Skeletal muscle cell (primary cell): ENCODE data around the gene CAB39.

Source experiments
- DNase-seq: peaks from one replicate; pipeline ENCODE4 v3.0.0-alpha.2; 2010; ENCODE audit warnings: low read depth
- H3K4me3 ChIP-seq: 2 replicates; pipeline ENCODE4 v1.5.1; 2011; ENCODE audit warnings: low read depth, mild to moderate bottlenecking, control low read depth, low read length, moderate library complexity

Gene CAB39

DNA sequence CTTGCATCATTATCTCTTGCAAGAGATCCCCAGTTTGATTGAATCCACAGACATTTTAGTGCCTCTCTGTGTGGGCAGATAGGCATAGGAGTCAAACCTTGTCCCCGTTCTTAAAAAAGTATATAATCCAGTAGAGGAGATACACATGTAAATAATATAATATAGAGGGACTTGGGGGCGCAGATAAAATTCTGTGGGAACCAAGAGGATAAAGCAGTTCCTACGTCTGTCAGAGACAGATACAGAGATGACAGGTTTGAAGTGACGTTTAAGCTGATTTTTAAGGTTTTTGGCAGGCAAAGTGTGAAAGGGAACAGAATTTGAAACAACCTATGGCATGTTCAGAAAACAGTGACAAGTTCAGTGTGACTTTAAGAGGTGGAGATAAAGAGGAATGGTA lies 63.1 kb downstream of the CAB39 start:
- DNase-seq, result no peak
- no peak overlapping the region for H3K4me3 ChIP-seq

DNA sequence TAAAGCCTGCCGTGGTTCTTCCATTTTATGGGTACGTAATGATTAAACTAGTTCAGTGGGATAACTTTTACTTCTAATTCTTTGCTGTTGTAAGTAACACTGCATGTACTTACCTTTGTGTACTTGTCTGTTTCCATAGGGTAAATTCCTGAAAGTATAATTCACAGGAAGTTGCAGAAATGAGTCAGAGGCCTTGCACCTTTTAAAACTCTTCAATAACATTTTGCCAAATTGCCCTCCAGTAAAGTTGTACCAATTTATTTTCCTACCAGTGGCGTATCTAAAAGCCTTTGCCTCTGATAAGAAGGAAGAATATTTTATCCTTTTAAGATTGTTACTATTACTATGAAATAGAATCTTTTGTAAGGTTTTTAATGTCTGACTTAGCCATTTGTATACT lies 65.1 kb downstream of the CAB39 start:
- no peak overlapping the region for H3K4me3 ChIP-seq
- no peak for DNase-seq

DNA sequence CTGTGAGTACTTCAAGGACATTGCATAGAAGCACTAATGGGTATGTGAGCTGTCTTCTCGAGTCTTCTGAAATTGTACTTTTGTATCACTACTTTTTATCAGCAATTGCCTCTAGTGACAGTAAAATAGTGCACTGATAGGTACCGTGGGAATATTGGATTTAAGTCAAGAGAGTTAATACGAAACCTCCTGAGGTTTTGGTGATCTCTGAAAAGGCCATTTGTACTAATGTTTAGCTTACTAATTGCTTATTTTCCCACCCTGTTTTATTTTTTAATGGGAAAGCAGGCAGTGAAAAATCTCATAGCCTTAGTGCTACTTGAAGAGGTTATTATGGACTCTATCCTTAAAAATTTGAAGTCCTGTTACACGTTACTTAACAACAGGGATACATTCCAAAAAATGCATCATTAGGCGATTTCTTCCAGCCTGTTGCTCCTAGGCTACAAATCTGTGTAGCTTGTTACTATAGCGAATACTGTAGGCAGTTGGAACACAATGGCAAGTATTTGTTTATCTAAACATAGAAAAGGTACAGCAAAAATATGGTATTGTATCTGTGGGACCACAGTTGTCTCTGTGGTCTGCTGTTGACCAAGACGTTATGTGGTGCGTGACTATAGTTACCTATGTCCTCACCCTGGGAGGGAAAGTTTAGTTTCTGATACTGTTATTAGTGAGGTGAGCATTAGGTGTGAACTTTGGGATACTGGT lies 65.9 kb downstream of the CAB39 start:
- no peak overlapping the region for H3K4me3 ChIP-seq
- no peak for DNase-seq

DNA sequence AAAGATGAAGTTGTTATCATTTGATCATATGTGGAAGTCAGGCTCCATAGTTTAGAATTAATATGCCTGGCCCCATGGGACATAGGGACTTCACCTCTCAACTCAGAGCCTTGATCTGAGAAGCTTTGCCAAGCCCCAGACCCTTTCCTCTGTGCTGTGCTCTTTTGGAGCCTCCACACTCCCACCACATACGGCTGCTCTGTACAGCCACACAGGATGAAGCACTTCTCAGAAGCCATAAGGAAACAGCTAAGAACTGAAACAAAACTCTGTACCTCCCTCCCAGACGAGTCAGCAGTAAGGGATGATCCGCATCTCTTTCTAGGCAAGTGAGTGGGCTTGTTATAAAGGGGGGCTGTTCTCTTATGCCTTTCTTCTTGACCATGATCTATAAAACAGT lies 66.5 kb downstream of the CAB39 start:
- H3K4me3 ChIP-seq, result no peak overlapping the region
- DNase-seq, result no peak

DNA sequence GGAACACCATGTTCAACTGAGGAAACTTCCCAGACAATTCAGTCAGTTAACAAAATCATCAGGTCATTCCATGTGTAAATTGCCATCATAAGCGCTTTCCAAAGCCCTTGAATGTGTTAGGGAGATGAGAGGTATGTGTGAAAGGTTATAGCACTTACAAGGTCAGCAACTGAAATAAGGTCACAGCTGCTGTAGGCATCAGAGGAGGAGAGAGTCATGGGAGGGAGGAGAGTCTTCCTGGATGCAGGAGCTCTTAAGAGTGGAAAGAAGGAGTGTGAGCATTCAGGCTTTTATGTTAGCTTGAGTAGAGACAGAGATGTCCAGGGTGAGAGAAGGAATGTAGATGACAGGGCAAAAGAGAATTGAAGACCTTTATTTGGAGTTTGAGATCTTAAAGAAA lies 67.0 kb downstream of the CAB39 start:
- no peak overlapping the region for H3K4me3 ChIP-seq
- DNase-seq, result no peak

DNA sequence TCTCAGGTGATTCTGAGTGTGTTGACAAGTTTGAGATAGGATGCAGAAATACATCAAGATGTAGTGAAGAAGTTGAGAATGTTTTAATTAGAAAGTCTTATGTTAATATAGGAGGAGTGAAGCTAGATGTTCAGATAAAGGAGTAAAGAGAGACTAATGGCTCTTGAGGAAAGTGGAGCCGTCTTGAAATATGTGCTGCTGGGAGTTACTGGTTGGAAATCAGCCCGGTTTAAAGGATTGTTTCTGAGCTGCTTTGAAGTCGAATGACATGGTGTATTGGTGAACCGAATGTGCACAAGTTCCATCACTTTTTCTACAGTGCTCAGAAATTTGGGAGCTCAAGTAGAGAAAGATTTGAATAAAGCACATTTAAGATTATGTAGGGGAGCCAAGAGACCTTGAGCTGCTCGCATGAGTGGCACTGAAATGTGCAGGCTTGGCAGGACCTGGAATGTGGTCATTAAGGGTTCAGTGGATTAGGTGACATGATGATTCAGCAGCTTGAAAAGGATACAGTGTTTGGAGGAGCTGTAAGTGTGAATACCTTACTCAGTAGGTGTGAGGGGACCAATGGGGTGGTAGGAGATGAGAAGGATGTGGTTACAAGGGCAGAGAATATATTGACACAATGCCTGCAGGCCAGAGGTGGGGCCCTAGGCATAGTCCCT lies 68.6 kb downstream of the CAB39 start:
- no peak overlapping the region for H3K4me3 ChIP-seq
- no peak for DNase-seq

DNA sequence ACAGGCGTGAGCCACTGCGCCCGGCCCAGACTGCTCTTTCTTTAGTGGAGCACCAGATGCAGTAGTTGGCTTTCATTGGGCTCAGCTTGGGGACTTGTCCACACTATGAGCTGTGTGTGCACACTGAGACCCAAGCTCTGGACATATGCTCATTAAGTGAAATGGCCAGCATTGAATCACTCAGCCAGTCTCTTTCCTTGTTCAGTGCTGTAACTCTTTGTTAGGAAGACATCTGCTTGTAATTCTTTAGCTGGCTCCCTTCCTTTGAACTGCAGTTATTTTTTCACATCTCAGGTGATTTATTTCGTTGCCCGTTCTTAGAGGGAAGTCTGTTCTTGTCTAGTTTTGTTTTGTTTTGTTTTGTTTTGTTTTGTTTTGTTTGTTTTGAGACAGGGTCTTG lies 70.5 kb downstream of the CAB39 start:
- DNase-seq, result no peak
- H3K4me3 ChIP-seq, result no peak overlapping the region

DNA sequence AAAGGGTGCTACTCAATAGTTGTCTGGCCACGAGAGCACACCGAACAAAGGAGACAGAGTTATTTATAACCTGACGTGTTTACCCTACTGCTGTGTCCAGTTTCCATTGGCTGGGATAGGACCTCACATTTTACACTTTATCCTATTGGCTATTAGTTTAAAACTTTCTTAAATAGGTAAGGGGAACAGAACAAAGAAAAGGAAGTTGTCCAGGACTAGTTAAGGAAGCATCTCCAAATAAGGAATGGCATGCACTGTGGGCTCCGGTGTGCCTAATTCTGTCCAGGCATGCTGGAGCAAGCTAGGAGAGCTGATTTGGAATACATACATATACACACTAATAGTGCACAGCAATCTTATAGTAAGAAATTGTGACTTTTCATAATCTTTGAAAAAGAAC lies 72.2 kb downstream of the CAB39 start:
- H3K4me3 ChIP-seq, result no peak overlapping the region
- no peak for DNase-seq

DNA sequence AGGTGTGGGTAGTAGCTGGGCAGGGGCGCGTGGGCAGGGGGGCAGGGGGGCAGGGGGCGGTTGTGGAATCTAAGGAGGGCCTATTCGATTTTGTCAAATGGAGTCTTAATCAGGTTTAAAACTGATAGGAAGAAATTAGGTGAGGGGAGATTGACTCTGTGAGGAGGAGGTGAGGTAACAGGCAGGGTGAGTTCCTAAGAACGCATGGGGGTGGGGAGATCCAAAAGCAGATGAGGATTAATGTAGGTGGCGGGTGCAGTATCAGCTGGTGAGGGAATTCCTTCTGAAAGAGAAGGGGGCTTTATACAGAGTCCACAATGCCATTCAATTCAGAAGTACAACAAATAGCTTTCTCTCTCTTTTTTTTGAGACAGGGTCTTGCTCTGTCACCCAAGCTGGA lies 72.7 kb downstream of the CAB39 start:
- DNase-seq, result no peak

DNA sequence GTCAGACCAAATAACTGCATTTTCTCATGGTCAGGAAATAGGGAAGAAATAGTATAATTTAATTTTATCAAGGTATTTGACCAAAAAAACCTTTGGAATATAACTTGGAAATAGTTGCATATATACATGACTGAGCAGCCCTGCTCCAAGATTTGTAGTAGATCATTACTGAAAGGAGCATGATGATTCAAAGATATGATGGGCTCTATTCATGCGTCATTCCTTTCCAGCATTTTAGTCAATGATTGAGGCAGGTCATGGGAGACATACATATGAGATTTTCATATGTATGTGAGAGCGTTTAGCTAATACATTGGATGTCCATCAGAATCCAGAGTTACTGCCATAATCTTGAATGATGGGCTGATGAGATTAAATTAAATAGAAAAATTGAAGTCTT lies 74.5 kb downstream of the CAB39 start:
- H3K4me3 ChIP-seq, result no peak overlapping the region
- no peak for DNase-seq

More for the DNA sequence above, 72.7 kb downstream of the CAB39 start:
- H3K4me3 ChIP-seq, result no peak overlapping the region

DNA sequence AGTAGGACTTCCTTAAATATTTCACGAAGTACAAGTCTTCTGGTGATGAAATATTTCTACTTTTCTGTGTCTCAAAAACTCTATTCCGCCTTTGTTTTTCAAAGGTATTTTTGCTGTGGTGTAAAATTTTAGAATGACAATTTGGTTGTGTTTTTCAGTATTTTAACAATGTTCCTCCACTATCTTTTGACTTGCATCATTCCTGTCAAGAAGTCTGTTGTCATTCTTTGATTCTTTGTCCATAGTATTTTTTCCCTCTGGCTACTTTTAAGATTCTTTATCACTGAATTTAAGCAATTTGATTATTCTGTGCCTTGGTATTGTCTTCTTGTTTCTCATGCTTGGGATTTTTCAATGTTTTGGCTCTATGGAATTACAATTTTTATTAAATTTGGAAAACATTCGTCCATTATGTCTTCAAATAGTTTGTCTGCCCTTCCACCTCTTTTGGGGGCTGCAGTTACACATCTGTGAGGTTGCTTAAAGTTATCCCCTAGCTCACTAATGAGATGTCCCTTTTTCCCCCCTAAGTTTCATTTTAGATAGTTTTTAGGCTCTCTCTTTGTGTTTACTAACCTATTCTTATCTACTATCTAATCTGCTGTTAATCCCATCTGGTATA lies 76.0 kb downstream of the CAB39 start:
- no peak for DNase-seq
- no peak overlapping the region for H3K4me3 ChIP-seq

DNA sequence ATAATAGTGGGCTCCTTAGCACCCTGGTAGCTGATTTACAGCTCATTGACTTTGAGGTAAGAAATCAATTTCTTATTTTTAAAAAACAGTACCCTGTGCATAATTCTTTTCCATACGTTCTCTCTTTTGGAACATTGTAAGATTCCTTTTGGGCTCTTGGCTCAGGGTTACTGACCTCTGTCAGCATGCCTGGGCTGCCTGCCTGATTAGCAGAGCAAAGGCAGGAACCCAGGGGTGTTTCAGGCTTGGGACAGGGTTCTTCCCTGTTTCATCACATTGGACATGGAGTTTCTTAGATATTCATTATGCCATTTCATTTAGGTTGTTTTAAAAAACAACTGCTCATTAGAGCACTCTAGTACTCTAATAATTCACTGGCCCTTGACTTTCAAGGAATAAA lies 78.3 kb downstream of the CAB39 start:
- no peak overlapping the region for H3K4me3 ChIP-seq
- no peak for DNase-seq

DNA sequence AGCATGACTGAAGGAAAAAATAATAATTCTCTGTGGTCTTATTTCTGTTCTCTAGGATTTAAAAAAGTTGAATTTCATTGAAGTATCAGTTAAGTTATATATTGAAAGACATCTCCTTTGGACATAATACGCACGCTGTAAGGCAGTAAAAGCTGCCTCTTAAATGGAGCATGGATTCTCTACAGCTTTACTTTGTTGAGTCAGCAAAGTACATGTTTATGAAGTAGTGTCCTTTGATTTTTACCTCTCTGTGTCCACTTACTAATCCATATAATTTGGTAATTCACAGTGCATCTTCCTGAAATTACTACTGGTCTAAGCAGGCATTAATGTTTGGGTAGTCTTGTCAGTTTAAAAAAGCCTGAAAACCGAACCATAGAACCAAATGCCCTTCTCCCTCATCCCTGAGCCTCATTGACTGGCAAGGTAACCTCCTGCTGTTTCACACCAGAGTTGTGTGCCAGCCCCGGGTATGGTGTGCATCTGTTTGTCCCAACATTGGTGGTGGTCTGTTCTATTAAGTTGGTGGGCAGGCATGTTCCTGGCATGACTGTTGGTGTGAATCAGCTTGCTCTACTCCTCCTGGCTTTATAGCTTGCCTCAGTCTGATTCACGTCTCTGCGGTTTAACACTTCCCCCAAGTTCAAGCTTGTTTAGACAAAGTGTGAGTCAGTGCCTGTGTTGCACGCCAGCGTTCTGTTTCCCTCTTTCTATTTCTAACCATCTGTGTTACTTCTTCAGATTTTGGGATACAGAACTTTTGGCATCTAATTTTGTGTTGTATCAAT lies 81.1 kb downstream of the CAB39 start:
- DNase-seq, result peak; percentile 99
- H3K4me3 ChIP-seq, result no peak overlapping the region

DNA sequence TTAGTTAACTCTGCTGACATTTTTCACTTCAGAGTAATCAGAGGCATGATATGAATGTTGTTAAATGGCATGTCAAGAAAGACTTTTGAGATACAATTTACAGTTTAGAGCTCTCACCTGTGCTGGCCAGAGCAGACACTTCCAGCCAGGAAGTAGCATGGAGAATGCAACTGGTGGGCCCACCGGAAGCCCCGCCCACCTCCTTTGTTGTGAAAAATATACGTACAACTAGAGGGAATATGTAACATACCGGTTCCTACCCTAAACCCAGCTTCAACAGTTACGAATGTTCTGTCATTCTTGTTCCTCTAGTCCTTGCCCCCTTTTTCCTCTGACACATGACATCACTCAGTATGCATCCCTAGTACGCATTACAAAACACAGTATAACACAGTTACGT lies 81.9 kb downstream of the CAB39 start:
- DNase-seq, result no peak
- no peak overlapping the region for H3K4me3 ChIP-seq

DNA sequence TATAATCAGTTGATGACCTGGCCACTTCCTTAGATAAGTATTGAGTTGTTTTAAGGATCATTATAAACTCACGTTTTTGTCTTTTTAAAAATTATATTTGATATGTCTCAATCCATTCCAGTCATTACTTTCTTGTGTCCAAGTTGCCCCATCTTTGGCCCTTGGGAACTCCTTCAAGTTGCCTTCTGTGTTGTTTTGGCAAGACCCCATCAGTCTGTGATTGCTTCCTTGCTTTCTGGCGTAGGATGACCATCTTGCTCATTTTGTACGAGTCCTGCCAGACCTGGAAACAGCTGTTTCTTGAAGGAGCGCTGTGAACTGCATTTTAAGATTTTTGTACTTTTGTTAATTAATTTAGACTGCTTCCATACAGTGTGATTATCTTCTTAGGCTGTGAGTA lies 83.2 kb downstream of the CAB39 start:
- no peak overlapping the region for H3K4me3 ChIP-seq
- peak; percentile 40 for DNase-seq

DNA sequence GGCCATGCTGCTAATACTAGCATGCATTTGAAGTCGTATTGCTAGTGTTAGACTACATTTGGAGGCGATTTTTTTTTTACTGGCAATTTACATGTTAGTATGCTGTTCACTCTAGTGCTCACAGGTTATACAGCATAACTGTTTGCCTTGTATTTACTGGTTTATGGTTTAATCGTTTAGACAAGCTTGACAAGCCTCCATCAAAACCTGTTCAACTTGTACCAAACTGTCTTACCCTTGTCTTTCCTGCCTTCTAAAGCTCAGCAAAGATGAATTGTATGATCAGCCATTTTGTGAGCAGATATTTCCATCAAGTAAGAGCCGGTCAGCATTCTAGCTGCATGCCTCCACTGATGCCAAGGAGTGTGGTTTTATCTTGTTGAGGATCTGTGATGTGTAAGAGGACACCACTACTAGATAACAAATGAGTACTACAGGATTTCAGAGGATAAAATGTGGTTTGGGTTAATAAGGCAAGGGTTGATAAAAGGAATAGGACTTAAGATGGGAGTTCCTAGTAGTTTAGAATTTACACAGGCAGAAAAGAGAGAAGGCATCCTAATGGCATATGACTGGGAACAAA lies 83.7 kb downstream of the CAB39 start:
- no peak overlapping the region for H3K4me3 ChIP-seq
- no peak for DNase-seq

DNA sequence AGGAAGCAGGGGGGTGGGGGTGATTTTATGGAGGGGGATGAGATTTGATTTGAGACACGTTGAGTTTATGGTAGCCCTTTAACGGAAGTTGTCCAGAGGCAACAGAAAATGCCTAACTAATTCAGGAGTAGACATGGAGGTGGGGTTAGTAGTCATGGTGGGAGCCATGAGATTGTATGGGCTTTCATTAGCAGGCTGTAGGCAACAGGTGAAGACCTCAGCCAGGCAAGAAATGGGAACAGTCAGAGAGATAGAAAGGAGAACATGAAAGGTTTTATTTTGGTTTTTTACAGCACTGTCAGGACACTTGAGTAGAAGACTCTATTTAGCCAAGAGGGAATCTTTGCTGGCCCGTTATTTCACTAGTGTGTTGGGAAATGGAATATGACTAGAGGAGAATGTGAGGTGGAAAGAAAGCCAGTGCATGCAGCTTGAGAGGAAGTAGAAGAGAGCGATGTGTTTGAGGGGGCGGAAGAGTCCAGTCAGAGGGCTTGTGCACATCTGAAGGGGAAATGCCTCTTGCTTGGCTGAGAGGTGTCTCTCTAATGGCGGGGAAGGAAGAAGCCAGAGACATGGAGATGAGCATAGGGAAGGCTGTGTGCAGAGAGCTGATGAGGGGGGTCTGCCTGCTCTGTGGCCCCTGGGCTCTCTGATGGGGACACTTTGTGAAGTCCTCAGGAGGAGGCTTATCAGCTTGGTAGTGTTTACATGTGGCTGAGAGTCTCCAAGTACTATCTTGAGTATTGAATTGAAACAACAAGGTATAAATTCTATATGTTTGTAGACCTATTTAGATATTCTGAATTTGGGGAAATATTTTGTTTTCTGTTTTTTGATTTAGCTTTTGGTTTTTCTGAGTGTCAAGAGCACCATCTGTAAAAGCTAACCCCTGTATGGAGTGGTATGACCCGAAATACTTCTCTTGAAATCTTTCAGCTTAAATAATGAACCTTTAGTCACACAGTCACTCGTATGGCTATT lies 85.2 kb downstream of the CAB39 start:
- H3K4me3 ChIP-seq, result no peak overlapping the region
- peak; percentile 54 for DNase-seq

DNA sequence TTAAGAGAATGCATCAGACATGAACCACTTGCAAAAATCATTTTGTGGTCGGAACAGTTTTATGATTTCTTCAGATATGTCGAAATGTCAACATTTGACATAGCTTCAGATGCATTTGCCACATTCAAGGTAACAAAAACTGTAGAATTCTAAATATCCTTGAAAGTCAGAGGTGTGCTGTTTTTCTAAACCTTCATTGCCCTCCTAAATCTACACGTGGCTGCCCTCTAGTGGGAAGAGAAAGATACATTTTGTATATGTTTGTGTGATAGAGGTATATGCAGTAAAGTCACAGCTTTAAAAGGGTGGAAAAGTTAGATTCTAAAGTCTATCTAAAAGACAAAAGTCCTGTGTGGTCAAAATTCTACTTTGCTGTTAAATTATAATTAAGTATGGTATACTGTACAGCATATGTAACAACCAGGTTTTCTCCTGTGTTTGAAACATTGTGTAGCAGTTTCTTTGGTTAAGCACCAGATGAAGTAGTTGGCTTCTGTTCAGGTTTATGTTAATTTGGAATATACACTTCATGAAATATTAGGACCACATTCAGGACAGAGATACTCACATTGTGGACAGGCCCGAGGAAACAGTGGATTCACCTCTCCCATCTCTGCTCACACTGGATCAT lies 86.2 kb downstream of the CAB39 start:
- DNase-seq, result no peak
- no peak overlapping the region for H3K4me3 ChIP-seq
